ENCODE data around the gene GLIPR1. TPM values are rescaled to one million over a fixed set of nuclear protein-coding genes. Genes with fewer than 3 reads are reported as not detected.

GLIPR1 gene
- total RNA-seq, 1 donor from 2014 or later: 38.2 TPM

DNA sequence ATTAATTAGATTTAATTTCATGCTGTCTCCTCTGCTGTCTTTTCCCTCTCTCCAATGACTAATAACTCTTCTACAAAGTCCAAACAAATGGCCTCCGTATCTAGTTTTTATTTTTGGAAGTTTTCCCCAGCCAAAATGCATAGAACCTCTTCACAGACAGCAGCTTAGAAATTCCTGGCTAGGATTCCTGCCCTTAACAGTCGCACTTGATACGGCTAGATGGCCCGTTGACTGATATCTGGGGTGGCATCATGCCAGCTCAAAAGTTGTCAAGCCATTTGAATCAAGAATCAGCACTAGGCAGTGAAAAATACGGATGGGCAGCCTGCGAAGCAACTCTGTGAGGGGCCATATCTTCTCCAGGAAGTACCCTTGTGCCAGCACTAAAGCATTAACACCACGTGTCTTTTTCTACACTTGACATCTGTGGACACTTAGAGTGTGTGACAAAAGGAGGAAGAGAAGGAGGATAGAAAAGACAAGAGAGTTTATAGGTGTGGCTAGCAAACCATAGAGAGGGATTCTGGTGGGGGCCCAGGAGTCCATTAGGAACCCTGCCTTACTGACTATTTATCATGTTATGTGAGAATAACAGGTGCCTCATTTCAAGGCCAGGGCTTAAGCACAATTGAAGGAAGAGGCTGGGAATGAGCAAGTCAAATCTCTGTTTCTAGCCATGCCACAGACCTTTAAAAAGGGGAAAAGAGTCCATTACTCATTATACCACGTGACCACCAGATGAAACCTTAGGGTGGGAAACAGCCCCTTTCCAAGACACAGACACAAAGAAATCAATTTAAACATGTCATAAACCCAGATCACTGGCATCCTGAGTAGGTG lies 70.1 kb downstream of the GLIPR1 start:
- TF ChIP-seq, protein P1, sequence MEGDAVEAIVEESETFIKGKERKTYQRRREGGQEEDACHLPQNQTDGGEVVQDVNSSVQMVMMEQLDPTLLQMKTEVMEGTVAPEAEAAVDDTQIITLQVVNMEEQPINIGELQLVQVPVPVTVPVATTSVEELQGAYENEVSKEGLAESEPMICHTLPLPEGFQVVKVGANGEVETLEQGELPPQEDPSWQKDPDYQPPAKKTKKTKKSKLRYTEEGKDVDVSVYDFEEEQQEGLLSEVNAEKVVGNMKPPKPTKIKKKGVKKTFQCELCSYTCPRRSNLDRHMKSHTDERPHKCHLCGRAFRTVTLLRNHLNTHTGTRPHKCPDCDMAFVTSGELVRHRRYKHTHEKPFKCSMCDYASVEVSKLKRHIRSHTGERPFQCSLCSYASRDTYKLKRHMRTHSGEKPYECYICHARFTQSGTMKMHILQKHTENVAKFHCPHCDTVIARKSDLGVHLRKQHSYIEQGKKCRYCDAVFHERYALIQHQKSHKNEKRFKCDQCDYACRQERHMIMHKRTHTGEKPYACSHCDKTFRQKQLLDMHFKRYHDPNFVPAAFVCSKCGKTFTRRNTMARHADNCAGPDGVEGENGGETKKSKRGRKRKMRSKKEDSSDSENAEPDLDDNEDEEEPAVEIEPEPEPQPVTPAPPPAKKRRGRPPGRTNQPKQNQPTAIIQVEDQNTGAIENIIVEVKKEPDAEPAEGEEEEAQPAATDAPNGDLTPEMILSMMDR (IDR thresholded peaks at IDR 0.05): no peak
- Histone ChIP-seq H3K9me3 (no peaks in the 10 kb centered on the region), H3K27ac (no peak overlapping the region), H3K4me1 (peaks cover 15% of the 10 kb centered on the region), H3K4me3 (no peak overlapping the region), H3K36me3 (no peaks in the 10 kb centered on the region), H3K27me3 (no peaks in the 10 kb centered on the region)
- ATAC-seq (no peak), DNase-seq (no peak)
- intact Hi-C loops (cut with DNase I): no loop called here

DNA sequence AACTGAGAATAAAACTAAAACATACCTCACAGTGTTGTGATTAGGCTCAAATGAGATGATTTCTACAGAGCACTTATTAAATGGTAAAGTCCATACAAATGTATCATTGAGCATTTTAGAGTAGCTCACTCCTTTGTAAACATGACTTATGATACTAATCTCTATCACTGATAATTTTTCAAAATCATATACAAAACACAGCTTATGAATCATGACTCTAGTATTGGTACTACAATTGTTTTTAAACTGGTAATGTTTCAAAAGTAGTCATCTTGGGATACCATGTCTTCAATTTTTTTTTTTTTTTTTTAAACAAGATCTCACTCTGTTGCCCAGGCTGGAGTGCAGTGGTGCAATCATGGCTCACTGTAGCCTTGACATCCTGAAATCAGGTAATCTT lies 70.9 kb downstream of the GLIPR1 start:
- intact Hi-C loops (cut with DNase I): no loop called here

DNA sequence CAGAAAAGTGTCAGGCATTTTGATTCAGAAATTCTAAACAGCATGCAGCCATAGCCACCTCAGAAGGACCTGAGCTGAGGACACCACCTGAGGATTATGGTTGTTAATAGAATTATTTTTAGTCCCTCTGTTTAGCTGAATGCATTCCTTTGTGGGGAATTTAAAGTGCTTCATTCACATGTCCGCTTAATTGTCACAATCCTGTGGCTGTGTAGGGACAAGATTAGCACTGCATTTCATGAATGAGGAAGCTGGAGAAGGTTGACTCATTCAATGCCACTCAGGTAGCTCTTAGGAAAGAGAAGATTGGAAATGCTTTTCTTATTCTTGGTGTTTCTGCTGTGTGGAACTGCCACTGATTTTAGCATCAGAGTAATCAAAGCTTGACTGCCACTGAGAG lies 72.8 kb downstream of the GLIPR1 start:
- no peak for DNase-seq
- TF ChIP-seq, protein P1 (IDR thresholded peaks at IDR 0.05): no peak
- peak; percentile 78 for ATAC-seq
- Histone ChIP-seq H3K36me3 (no peaks in the 10 kb centered on the region), H3K27ac (no peak overlapping the region), H3K9me3 (no peaks in the 10 kb centered on the region), H3K27me3 (no peaks in the 10 kb centered on the region), H3K4me3 (no peak overlapping the region), H3K4me1 (peaks cover 15% of the 10 kb centered on the region)
- intact Hi-C loops (cut with DNase I): no loop called here

More for the DNA sequence above, 70.9 kb downstream of the GLIPR1 start:
- H3K27ac ChIP-seq: no peak overlapping the region
- H3K9me3 ChIP-seq: no peaks in the 10 kb centered on the region
- ATAC-seq: no peak
- H3K27me3 ChIP-seq: no peaks in the 10 kb centered on the region
- no peak for DNase-seq
- peaks cover 15% of the 10 kb centered on the region for H3K4me1 ChIP-seq
- H3K36me3 ChIP-seq: no peaks in the 10 kb centered on the region
- TF ChIP-seq, protein P1 (IDR thresholded peaks at IDR 0.05): no peak
- H3K4me3 ChIP-seq: no peak overlapping the region

Other genes starting within 250 kb of the GLIPR1 start
- gene CAPS2, start 150.4 kb upstream of the GLIPR1 start, total RNA-seq: 9.0 TPM
- gene GLIPR1L1, start 146.1 kb upstream of the GLIPR1 start, total RNA-seq: not detected
- gene GLIPR1L2, start 89.7 kb upstream of the GLIPR1 start, total RNA-seq: 1.1 TPM
- gene KRR1, start 30.9 kb downstream of the GLIPR1 start, total RNA-seq: 45.3 TPM